Vagina (tissue), 2 donors: Measurements from ENCODE around the gene TRIM67. TPM values are rescaled to one million over a fixed set of nuclear protein-coding genes. Genes with fewer than 3 reads are reported as not detected.

Experiments used
- DNase-seq, 2 donors: peaks; one replicate each; pipeline ENCODE4 v3.0.0-alpha.2; 2017; ENCODE audit errors: extremely low spot score in 2 of 2
- H3K27ac ChIP-seq: fragments of 200-600 bp; sonication (generic); one replicate; pipeline ENCODE4 v1.5.1; 2019
- H3K27me3 ChIP-seq: fragments of 200-600 bp; sonication (generic); one replicate; pipeline ENCODE4 v1.5.1; 2019
- H3K36me3 ChIP-seq, 2 donors: fragments of 200-600 bp; sonication (generic); one replicate each; pipeline ENCODE4 v1.5.1; 2017 to 2019
- H3K4me1 ChIP-seq: fragments of 200-600 bp; sonication (generic); one replicate; pipeline ENCODE4 v1.5.1; 2019
- H3K4me3 ChIP-seq, 2 donors: fragments of 200-600 bp; sonication (generic); 1 replicate in 1 of 2; 2 replicates in 1 of 2; pipeline ENCODE4 v1.5.1; 2016 to 2019
- H3K9me3 ChIP-seq: fragments of 200-600 bp; sonication (generic); one replicate; pipeline ENCODE4 v1.5.1; 2019
- CTCF ChIP-seq, 3 experiments: fragments of 450-650 bp in 2 of 3; fragments of 200-600 bp in 1 of 3; sonication (generic) in 1 of 3; IDR thresholded peaks; one replicate each; pipeline ENCODE4 v1.5.1; 2017 to 2019; ENCODE audit warnings: antibody characterized with exemption in 3 of 3, mild to moderate bottlenecking in 2 of 3, moderate library complexity in 2 of 3
- POLR2A ChIP-seq, 2 donors: fragments of 450-650 bp; IDR thresholded peaks; one replicate each; pipeline ENCODE4 v1.6.1; 2017; ENCODE audit warnings: antibody characterized with exemption in 2 of 2, mild to moderate bottlenecking in 2 of 2, moderate library complexity in 2 of 2
- POLR2AphosphoS5 ChIP-seq, 2 donors: sonication (generic); formaldehyde crosslinking; IDR thresholded peaks; one replicate each; pipeline ENCODE4 v1.9.0; 2017; ENCODE audit warnings: antibody characterized with exemption in 2 of 2, mild to moderate bottlenecking in 2 of 2, low read depth in 1 of 2; ENCODE audit not compliant: insufficient read depth in 1 of 2
- intact Hi-C: fragments of 100-400 bp; cut with DNase I; formaldehyde crosslinking; loops from one replicate; pipeline ENCODE4 v1.15.1; 2023
- total RNA-seq: library from RNA; depleted of rRNA; stranded (reverse); fragments of >200 nt; gene quantifications from one replicate; pipeline ENCODE4 v1.2.3, GENCODE V29; 2016

The TRIM67 gene
- total RNA-seq, 1 donor from 2014 or later = not detected

GRCh38 chr1:231185391-231185790 is 23.5 kb downstream of the TRIM67 start:
- no peaks in the 10 kb centered on the region for H3K4me1 ChIP-seq
- no peak overlapping the region for H3K4me3 ChIP-seq
- DNase-seq = no peak
- intact Hi-C loops = no loop called here
- no peaks in the 10 kb centered on the region for H3K9me3 ChIP-seq
- no peaks in the 10 kb centered on the region for H3K27me3 ChIP-seq
- H3K27ac ChIP-seq = no peak overlapping the region
- no peaks in the 10 kb centered on the region for H3K36me3 ChIP-seq
- TF ChIP-seq POLR2AphosphoS5 (IDR thresholded peaks at IDR 0.05; ENCODE audit: insufficient read depth in 1 of 2, low read depth in 1 of 2) (no peak), CTCF (IDR thresholded peaks at IDR 0.05) (no peak), POLR2A (IDR thresholded peaks at IDR 0.05) (no peak)

- Histone ChIP-seq H3K36me3 (no peaks in the 10 kb centered on the region), H3K4me1 (no peaks in the 10 kb centered on the region), H3K9me3 (no peaks in the 10 kb centered on the region), H3K27ac (no peak overlapping the region), H3K4me3 (no peak overlapping the region), H3K27me3 (no peaks in the 10 kb centered on the region)
- intact Hi-C loops = no loop called here
- DNase-seq = no peak
- TF ChIP-seq CTCF (IDR thresholded peaks at IDR 0.05) = no peak
- no peak for TF ChIP-seq POLR2AphosphoS5 (IDR thresholded peaks at IDR 0.05; ENCODE audit: insufficient read depth in 1 of 2, low read depth in 1 of 2)
Measured at GRCh38 chr1:231186356-231187115, 24.7 kb downstream of the TRIM67 start.

- DNase-seq = no peak
- Histone ChIP-seq H3K27ac (no peak overlapping the region), H3K27me3 (no peaks in the 10 kb centered on the region), H3K9me3 (no peaks in the 10 kb centered on the region), H3K4me3 (no peak overlapping the region), H3K36me3 (no peaks in the 10 kb centered on the region), H3K4me1 (no peaks in the 10 kb centered on the region)
- TF ChIP-seq POLR2A (IDR thresholded peaks at IDR 0.05) (no peak), CTCF (IDR thresholded peaks at IDR 0.05) (no peak), POLR2AphosphoS5 (IDR thresholded peaks at IDR 0.05; ENCODE audit: insufficient read depth in 1 of 2, low read depth in 1 of 2) (no peak)
- intact Hi-C loops = no loop called here
Measured at GRCh38 chr1:231187571-231187970, 25.7 kb downstream of the TRIM67 start.

GRCh38 chr1:231188072-231188471 is 26.2 kb downstream of the TRIM67 start:
- no peak overlapping the region for H3K27ac ChIP-seq
- no peak overlapping the region for H3K4me3 ChIP-seq
- no peaks in the 10 kb centered on the region for H3K27me3 ChIP-seq
- no peak for TF ChIP-seq CTCF (IDR thresholded peaks at IDR 0.05)
- no peak for TF ChIP-seq POLR2AphosphoS5 (IDR thresholded peaks at IDR 0.05; ENCODE audit: insufficient read depth in 1 of 2, low read depth in 1 of 2)
- no peak for TF ChIP-seq POLR2A (IDR thresholded peaks at IDR 0.05)
- no peaks in the 10 kb centered on the region for H3K4me1 ChIP-seq
- no peaks in the 10 kb centered on the region for H3K36me3 ChIP-seq
- intact Hi-C loops = no loop called here
- H3K9me3 ChIP-seq = no peaks in the 10 kb centered on the region
- DNase-seq = no peak

- Histone ChIP-seq H3K27me3 (no peaks in the 10 kb centered on the region), H3K27ac (no peak overlapping the region), H3K4me3 (no peak overlapping the region), H3K4me1 (no peaks in the 10 kb centered on the region), H3K9me3 (no peaks in the 10 kb centered on the region), H3K36me3 (no peaks in the 10 kb centered on the region)
- intact Hi-C loops = no loop called here
- TF ChIP-seq POLR2A (IDR thresholded peaks at IDR 0.05) = no peak
- no peak for TF ChIP-seq CTCF (IDR thresholded peaks at IDR 0.05)
- no peak for TF ChIP-seq POLR2AphosphoS5 (IDR thresholded peaks at IDR 0.05; ENCODE audit: insufficient read depth in 1 of 2, low read depth in 1 of 2)
- DNase-seq = no peak
Measured at GRCh38 chr1:231188768-231189167, 26.9 kb downstream of the TRIM67 start.
